ENCODE results near the gene SCNN1A. TPM values are rescaled to one million over a fixed set of nuclear protein-coding genes. Genes with fewer than 3 reads are reported as not detected.

SCNN1A gene
- total and polyA plus RNA-seq, 7 experiments from 2014 or later = 0.22 to 5.3 (median 1.6) TPM

GRCh38 chr12:6337958-6338433 is 37.4 kb downstream of the SCNN1A start:
- CTCF ChIA-PET = interaction anchor here (0.9 to 6.7 kb wide), 3 partner anchors 27 to 103 kb away, joined by 3 to 139 read pairs (median 4); no protein-coding TSS in a partner anchor
- intact Hi-C loops (cut with micrococcal nuclease) = loop anchor here (1.0 to 5.0 kb wide), 5 partner anchors 7 to 219 kb away; partner anchors contain the start of genes GAPDH (in 2 of the 2), IFFO1 (in 2 of the 2) and VAMP1 (in 1 of the 2)

GRCh38 chr12:6336889-6337853 is 38.2 kb downstream of the SCNN1A start:
- peak; percentile 54 for ATAC-seq
- no peaks in the 10 kb centered on the region for H3K27me3 ChIP-seq (ENCODE audit: control insufficient read depth in 2 of 2, insufficient read depth in 2 of 2, low read length in 2 of 2)
- peak in 8 of 9 donors; percentile 55 to 70 (median 65) for DNase-seq
- peaks cover 8 to 37% (median 8%) of the 10 kb centered on the region in 3 experiments for H3K36me3 ChIP-seq (ENCODE audit: control insufficient read depth in 2 of 3, insufficient read depth in 3 of 3, low read length in 3 of 3)
- H3K27ac ChIP-seq (ENCODE audit: low read depth, low read length) = peak overlapping the region; percentile 92
- H3K4me1 ChIP-seq (ENCODE audit: control insufficient read depth in 2 of 2, insufficient read depth in 2 of 2, low read length in 2 of 2) = peaks cover 60 to 70% of the 10 kb centered on the region in 2 donors
- ChIA-PET CTCF (interaction anchor here (0.7 to 6.7 kb wide), 10 partner anchors 8 to 201 kb away, joined by 3 to 139 read pairs (median 14); no protein-coding TSS in a partner anchor), POLR2A (interaction anchor here (0.6 to 12.0 kb wide), 23 partner anchors 10 to 515 kb away, joined by 3 to 342 read pairs (median 7); partner anchors contain the start of genes CD27, MRPL51, TAPBPL and USP5)
- H3K9me3 ChIP-seq (ENCODE audit: control insufficient read depth in 2 of 3, low read length in 3 of 3) = no peaks in the 10 kb centered on the region
- peak overlapping the region; percentile 88 for H3K4me3 ChIP-seq (ENCODE audit: low read length)
- Mint-ChIP-seq H3K4me1 (peaks cover 6 to 43% (median 35%) of the 10 kb centered on the region in 7 donors), H3K36me3 (peaks cover 4 to 21% (median 10%) of the 10 kb centered on the region in 5 donors), H3K27ac (no peak overlapping the region), H3K9me3 (no peaks in the 10 kb centered on the region), H3K27me3 (no peaks in the 10 kb centered on the region), H3K4me3 (no peak overlapping the region)
- intact Hi-C loops (cut with micrococcal nuclease) = loop anchor here (1.0 to 5.0 kb wide), 5 partner anchors 8 to 220 kb away; partner anchors contain the start of genes GAPDH (in 2 of the 2), IFFO1 (in 2 of the 2) and VAMP1 (in 1 of the 2)

More at GRCh38 chr12:6337958-6338433, 37.4 kb downstream of the SCNN1A start:
- no peaks in the 10 kb centered on the region for H3K9me3 Mint-ChIP-seq
- DNase-seq (peak in 1 of 9 donors; percentile 24), ATAC-seq (no peak)
- peak overlapping the region; percentile 88 for H3K4me3 ChIP-seq (ENCODE audit: low read length)
- H3K27ac Mint-ChIP-seq = no peak overlapping the region
- H3K4me1 Mint-ChIP-seq = peaks cover 14 to 43% (median 36%) of the 10 kb centered on the region in 7 donors
- peaks cover 67 to 71% of the 10 kb centered on the region in 2 donors for H3K4me1 ChIP-seq (ENCODE audit: control insufficient read depth in 2 of 2, insufficient read depth in 2 of 2, low read length in 2 of 2)
- peaks cover 0 to 16% (median 4%) of the 10 kb centered on the region in 5 donors for H3K36me3 Mint-ChIP-seq
- peak overlapping the region; percentile 92 for H3K27ac ChIP-seq (ENCODE audit: low read depth, low read length)
- POLR2A ChIA-PET = interaction anchor here (1.6 to 12.0 kb wide), 9 partner anchors 9 to 199 kb away, joined by 5 to 342 read pairs (median 31); partner anchors contain the start of genes CD27, TAPBPL and VAMP1
- no peaks in the 10 kb centered on the region for H3K27me3 ChIP-seq (ENCODE audit: control insufficient read depth in 2 of 2, insufficient read depth in 2 of 2, low read length in 2 of 2)
- no peak overlapping the region for H3K4me3 Mint-ChIP-seq
- H3K36me3 ChIP-seq (ENCODE audit: control insufficient read depth in 2 of 3, insufficient read depth in 3 of 3, low read length in 3 of 3) = peaks cover 2 to 29% (median 6%) of the 10 kb centered on the region in 3 experiments
- H3K27me3 Mint-ChIP-seq = no peaks in the 10 kb centered on the region
- H3K9me3 ChIP-seq (ENCODE audit: control insufficient read depth in 2 of 3, low read length in 3 of 3) = no peaks in the 10 kb centered on the region

- peaks cover 9 to 38% (median 11%) of the 10 kb centered on the region in 3 experiments for H3K36me3 ChIP-seq (ENCODE audit: control insufficient read depth in 2 of 3, insufficient read depth in 3 of 3, low read length in 3 of 3)
- peak overlapping the region; percentile 92 for H3K27ac ChIP-seq (ENCODE audit: low read depth, low read length)
- H3K9me3 Mint-ChIP-seq = no peaks in the 10 kb centered on the region
- intact Hi-C loops (cut with micrococcal nuclease) = loop anchor here (2.0 to 5.0 kb wide), 2 partner anchors 199 to 221 kb away; partner anchors contain the start of genes GAPDH (in 2 of the 2) and IFFO1 (in 2 of the 2)
- H3K9me3 ChIP-seq (ENCODE audit: control insufficient read depth in 2 of 3, low read length in 3 of 3) = no peaks in the 10 kb centered on the region
- POLR2A ChIA-PET = interaction anchor here (0.6 to 12.0 kb wide), 24 partner anchors 10 to 516 kb away, joined by 3 to 342 read pairs (median 8); partner anchors contain the start of genes CD27, GAPDH, MRPL51 and TAPBPL
- peak in 3 of 9 donors; percentile 23 to 65 (median 37) for DNase-seq
- no peak overlapping the region for H3K27ac Mint-ChIP-seq
- H3K36me3 Mint-ChIP-seq = peaks cover 7 to 23% (median 13%) of the 10 kb centered on the region in 5 donors
- H3K27me3 Mint-ChIP-seq = no peaks in the 10 kb centered on the region
- no peaks in the 10 kb centered on the region for H3K27me3 ChIP-seq (ENCODE audit: control insufficient read depth in 2 of 2, insufficient read depth in 2 of 2, low read length in 2 of 2)
- H3K4me1 Mint-ChIP-seq = peaks cover 2 to 41% (median 37%) of the 10 kb centered on the region in 7 donors
- no peak overlapping the region for H3K4me3 Mint-ChIP-seq
- H3K4me3 ChIP-seq (ENCODE audit: low read length) = peak overlapping the region; percentile 88
- peaks cover 58 to 67% of the 10 kb centered on the region in 2 donors for H3K4me1 ChIP-seq (ENCODE audit: control insufficient read depth in 2 of 2, insufficient read depth in 2 of 2, low read length in 2 of 2)
- ATAC-seq = peak; percentile 46
- CTCF ChIA-PET = interaction anchor here (0.6 to 6.7 kb wide), 15 partner anchors 9 to 202 kb away, joined by 3 to 139 read pairs (median 9); no protein-coding TSS in a partner anchor
Observed at GRCh38 chr12:6336079-6336888, 39.1 kb downstream of the SCNN1A start.

GRCh38 chr12:6335451-6336078 is 39.8 kb downstream of the SCNN1A start:
- no peaks in the 10 kb centered on the region for H3K9me3 Mint-ChIP-seq
- Histone ChIP-seq H3K9me3 (ENCODE audit: control insufficient read depth in 2 of 3, low read length in 3 of 3) (no peaks in the 10 kb centered on the region), H3K4me1 (ENCODE audit: control insufficient read depth in 2 of 2, insufficient read depth in 2 of 2, low read length in 2 of 2) (peaks cover 58 to 67% of the 10 kb centered on the region in 2 donors), H3K27ac (ENCODE audit: low read depth, low read length) (peak overlapping the region; percentile 92), H3K36me3 (ENCODE audit: control insufficient read depth in 2 of 3, insufficient read depth in 3 of 3, low read length in 3 of 3) (peaks cover 15 to 40% (median 18%) of the 10 kb centered on the region in 3 experiments), H3K4me3 (ENCODE audit: low read length) (peak overlapping the region; percentile 88), H3K27me3 (ENCODE audit: control insufficient read depth in 2 of 2, insufficient read depth in 2 of 2, low read length in 2 of 2) (no peaks in the 10 kb centered on the region)
- ChIA-PET POLR2A (interaction anchor here (0.6 to 12.0 kb wide), 18 partner anchors 10 to 516 kb away, joined by 3 to 342 read pairs (median 11); partner anchors contain the start of genes GAPDH, MRPL51, SCNN1A and TAPBPL), CTCF (interaction anchor here (0.6 to 6.7 kb wide), 34 partner anchors 8 to 354 kb away, joined by 3 to 139 read pairs (median 5); partner anchors contain the start of genes SCNN1A, TAPBPL, VAMP1 and ZNF384)
- no peaks in the 10 kb centered on the region for H3K27me3 Mint-ChIP-seq
- ATAC-seq = peak; percentile 82
- intact Hi-C loops (cut with micrococcal nuclease) = loop anchor here (1.0 to 5.0 kb wide), 10 partner anchors 12 to 222 kb away; partner anchors contain the start of genes GAPDH (in 2 of the 2), IFFO1 (in 2 of the 2) and MRPL51 (in 1 of the 2)
- no peak overlapping the region for H3K27ac Mint-ChIP-seq
- H3K4me1 Mint-ChIP-seq = peaks cover 4 to 44% (median 36%) of the 10 kb centered on the region in 7 donors
- H3K36me3 Mint-ChIP-seq = peaks cover 11 to 26% (median 14%) of the 10 kb centered on the region in 5 donors
- peak; percentile 56 to 85 (median 81) for DNase-seq
- H3K4me3 Mint-ChIP-seq = no peak overlapping the region

- POLR2A ChIA-PET = interaction anchor here (0.6 to 12.0 kb wide), 20 partner anchors 9 to 309 kb away, joined by 3 to 342 read pairs (median 10); partner anchors contain the start of genes GAPDH, MRPL51, SCNN1A and TAPBPL
- peaks cover 11 to 28% (median 14%) of the 10 kb centered on the region in 5 donors for H3K36me3 Mint-ChIP-seq
- H3K4me1 ChIP-seq (ENCODE audit: control insufficient read depth in 2 of 2, insufficient read depth in 2 of 2, low read length in 2 of 2) = peaks cover 58 to 67% of the 10 kb centered on the region in 2 donors
- H3K27me3 Mint-ChIP-seq = no peaks in the 10 kb centered on the region
- CTCF ChIA-PET = interaction anchor here (0.6 to 6.7 kb wide), 36 partner anchors 9 to 354 kb away, joined by 3 to 139 read pairs (median 4); partner anchors contain the start of genes SCNN1A, TAPBPL, VAMP1 and ZNF384
- intact Hi-C loops (cut with micrococcal nuclease) = loop anchor here (1.0 to 5.0 kb wide), 9 partner anchors 12 to 222 kb away; partner anchors contain the start of genes IFFO1 (in 2 of the 2) and MRPL51 (in 1 of the 2)
- no peaks in the 10 kb centered on the region for H3K27me3 ChIP-seq (ENCODE audit: control insufficient read depth in 2 of 2, insufficient read depth in 2 of 2, low read length in 2 of 2)
- peaks cover 15 to 46% (median 21%) of the 10 kb centered on the region in 3 experiments for H3K36me3 ChIP-seq (ENCODE audit: control insufficient read depth in 2 of 3, insufficient read depth in 3 of 3, low read length in 3 of 3)
- peak overlapping the region; percentile 92 for H3K27ac ChIP-seq (ENCODE audit: low read depth, low read length)
- no peaks in the 10 kb centered on the region for H3K9me3 Mint-ChIP-seq
- peak overlapping the region; percentile 88 for H3K4me3 ChIP-seq (ENCODE audit: low read length)
- H3K27ac Mint-ChIP-seq = no peak overlapping the region
- DNase-seq (no peak), ATAC-seq (no peak)
- no peak overlapping the region for H3K4me3 Mint-ChIP-seq
- H3K4me1 Mint-ChIP-seq = peaks cover 4 to 44% (median 39%) of the 10 kb centered on the region in 7 donors
- H3K9me3 ChIP-seq (ENCODE audit: control insufficient read depth in 2 of 3, low read length in 3 of 3) = no peaks in the 10 kb centered on the region
Observed at GRCh38 chr12:6334940-6335450, 40.4 kb downstream of the SCNN1A start.

All from naive thymus-derived CD4-positive, alpha-beta T cell (primary cell).